ENCODE data around the gene FCAMR. TPM values are rescaled to one million over a fixed set of nuclear protein-coding genes. Genes with fewer than 3 reads are reported as not detected.

Gene FCAMR
- total and polyA plus RNA-seq, 11 donors: not detected

DNA sequence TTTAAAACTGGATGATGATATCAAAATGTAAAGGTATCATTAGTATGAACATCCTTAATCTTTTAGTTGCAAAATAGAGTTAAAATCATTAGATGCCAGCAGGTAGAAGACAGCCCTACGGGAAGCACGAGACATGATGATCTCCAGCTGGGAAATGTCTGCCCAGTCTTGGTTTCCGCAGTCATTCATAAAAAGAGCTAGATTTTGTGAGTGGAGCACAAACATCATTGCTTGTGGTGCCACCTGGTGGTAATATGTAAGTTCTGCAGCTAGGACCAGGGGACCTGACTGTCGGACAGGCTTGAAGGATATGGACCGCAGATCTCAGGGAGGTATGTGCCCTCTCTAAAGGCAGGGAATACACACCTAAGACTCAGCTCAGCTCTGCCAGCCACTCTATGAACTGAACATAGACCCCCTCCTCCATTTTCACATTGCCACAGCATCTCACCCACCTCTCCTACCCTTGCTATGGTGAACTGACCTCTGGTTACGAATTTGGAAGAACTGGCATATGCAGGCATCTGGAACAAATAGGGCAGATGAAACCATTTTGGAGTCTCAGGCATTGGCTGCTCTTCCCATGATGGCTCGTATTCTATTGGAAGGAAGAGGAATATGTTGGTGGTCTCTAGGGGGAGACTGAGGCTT, 57.7 kb downstream of the FCAMR start:
- peaks cover 0 to 28% (median 10%) of the 10 kb centered on the region in 9 donors for H3K27me3 ChIP-seq
- peak in 4 of 5 donors; percentile 50 to 73 (median 64) for DNase-seq
- no peak overlapping the region for H3K4me3 ChIP-seq
- no peaks in the 10 kb centered on the region for H3K36me3 ChIP-seq
- TF ChIP-seq POLR2A (IDR thresholded peaks at IDR 0.05): no peak
- TF ChIP-seq, protein P1, sequence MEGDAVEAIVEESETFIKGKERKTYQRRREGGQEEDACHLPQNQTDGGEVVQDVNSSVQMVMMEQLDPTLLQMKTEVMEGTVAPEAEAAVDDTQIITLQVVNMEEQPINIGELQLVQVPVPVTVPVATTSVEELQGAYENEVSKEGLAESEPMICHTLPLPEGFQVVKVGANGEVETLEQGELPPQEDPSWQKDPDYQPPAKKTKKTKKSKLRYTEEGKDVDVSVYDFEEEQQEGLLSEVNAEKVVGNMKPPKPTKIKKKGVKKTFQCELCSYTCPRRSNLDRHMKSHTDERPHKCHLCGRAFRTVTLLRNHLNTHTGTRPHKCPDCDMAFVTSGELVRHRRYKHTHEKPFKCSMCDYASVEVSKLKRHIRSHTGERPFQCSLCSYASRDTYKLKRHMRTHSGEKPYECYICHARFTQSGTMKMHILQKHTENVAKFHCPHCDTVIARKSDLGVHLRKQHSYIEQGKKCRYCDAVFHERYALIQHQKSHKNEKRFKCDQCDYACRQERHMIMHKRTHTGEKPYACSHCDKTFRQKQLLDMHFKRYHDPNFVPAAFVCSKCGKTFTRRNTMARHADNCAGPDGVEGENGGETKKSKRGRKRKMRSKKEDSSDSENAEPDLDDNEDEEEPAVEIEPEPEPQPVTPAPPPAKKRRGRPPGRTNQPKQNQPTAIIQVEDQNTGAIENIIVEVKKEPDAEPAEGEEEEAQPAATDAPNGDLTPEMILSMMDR (IDR thresholded peaks at IDR 0.05): peak; percentile 75 to 88 (median 86)
- peaks cover 0 to 25% (median 11%) of the 10 kb centered on the region in 12 donors for H3K4me1 ChIP-seq
- H3K27ac ChIP-seq: no peak overlapping the region
- intact Hi-C loops (cut with DNase I): loop anchor here (1.0 to 10.0 kb wide), 24 partner anchors 48 to 428 kb away; partner anchors contain the start of genes EIF2D (in 3 of the 10) and IL20 (in 2 of the 10)
- no peaks in the 10 kb centered on the region for H3K9me3 ChIP-seq
- ATAC-seq: peak; percentile 60 to 76 (median 64)
- 20 to 25% (median 23%) methylated on average over 7 of the region's 7 CpGs for WGBS, 4 donors

- DNase-seq (no peak), ATAC-seq (peak in 2 of 4 donors; percentile 57 to 61)
- no peak overlapping the region for H3K4me3 ChIP-seq
- peaks cover 0 to 28% (median 10%) of the 10 kb centered on the region in 9 donors for H3K27me3 ChIP-seq
- H3K27ac ChIP-seq: no peak overlapping the region
- no peak for TF ChIP-seq POLR2A (IDR thresholded peaks at IDR 0.05)
- TF ChIP-seq, protein P1 (IDR thresholded peaks at IDR 0.05): peak; percentile 80 to 95 (median 91)
- intact Hi-C loops (cut with DNase I): loop anchor here (1.0 to 10.0 kb wide), 21 partner anchors 44 to 426 kb away; partner anchors contain the start of genes EIF2D (in 3 of the 10), DYRK3 (in 1 of the 10) and IL20 (in 1 of the 10)
- no peaks in the 10 kb centered on the region for H3K9me3 ChIP-seq
- peaks cover 0 to 25% (median 11%) of the 10 kb centered on the region in 12 donors for H3K4me1 ChIP-seq
- no peaks in the 10 kb centered on the region for H3K36me3 ChIP-seq
- 0 to 5% (median 1%) methylated on average over 1 of the region's 1 CpG for WGBS, 4 donors
Measured at GRCh38 chr1:206911064-206911663, 59.1 kb downstream of the FCAMR start.

DNA sequence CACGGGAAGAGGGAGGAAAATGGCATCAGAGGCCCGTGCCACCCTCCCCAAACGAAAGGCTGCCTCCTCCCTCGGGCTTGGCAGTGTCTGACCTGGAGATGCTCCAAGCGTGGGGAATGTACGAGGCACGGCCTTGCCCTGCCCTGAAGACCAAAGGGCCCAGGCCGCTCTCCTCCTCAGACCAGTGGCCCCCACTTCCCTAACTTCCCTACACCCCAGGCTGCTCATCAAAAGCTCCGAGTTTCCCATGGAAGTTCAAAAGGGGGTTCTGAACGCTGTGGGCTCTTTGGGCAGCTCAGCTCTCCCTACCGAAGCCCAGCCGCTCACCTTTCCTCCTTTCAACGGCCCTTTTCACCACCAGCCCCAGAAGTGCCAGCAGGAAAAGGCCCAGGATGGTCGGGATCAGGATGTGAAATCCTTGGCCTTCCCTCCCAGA, 60.4 kb downstream of the FCAMR start:
- no peak for TF ChIP-seq POLR2A (IDR thresholded peaks at IDR 0.05)
- TF ChIP-seq, protein P1 (IDR thresholded peaks at IDR 0.05): no peak
- WGBS, 4 donors: 23 to 31% (median 28%) methylated on average over 13 to 14 of the region's 14 CpGs
- ATAC-seq (peak in 2 of 4 donors; percentile 38 to 41), DNase-seq (no peak)
- Histone ChIP-seq H3K27ac (peak overlapping the region in 4 of 12 donors; percentile 22 to 58 (median 50)), H3K9me3 (no peaks in the 10 kb centered on the region), H3K4me1 (peaks cover 0 to 35% (median 11%) of the 10 kb centered on the region in 12 donors), H3K27me3 (peaks cover 0 to 28% (median 10%) of the 10 kb centered on the region in 9 donors), H3K4me3 (peak overlapping the region; percentile 36 to 63 (median 56)), H3K36me3 (no peaks in the 10 kb centered on the region)
- intact Hi-C loops (cut with DNase I): loop anchor here (2.0 to 10.0 kb wide), 21 partner anchors 43 to 425 kb away; partner anchors contain the start of genes EIF2D (in 3 of the 10) and IL20 (in 1 of the 10)
